RPMI8226 (cell line): ENCODE results near the gene FANCE.

Source experiments
- DNase-seq: peaks from one replicate; pipeline ENCODE4 v3.0.0-alpha.2; 2015

The FANCE gene, protein sequence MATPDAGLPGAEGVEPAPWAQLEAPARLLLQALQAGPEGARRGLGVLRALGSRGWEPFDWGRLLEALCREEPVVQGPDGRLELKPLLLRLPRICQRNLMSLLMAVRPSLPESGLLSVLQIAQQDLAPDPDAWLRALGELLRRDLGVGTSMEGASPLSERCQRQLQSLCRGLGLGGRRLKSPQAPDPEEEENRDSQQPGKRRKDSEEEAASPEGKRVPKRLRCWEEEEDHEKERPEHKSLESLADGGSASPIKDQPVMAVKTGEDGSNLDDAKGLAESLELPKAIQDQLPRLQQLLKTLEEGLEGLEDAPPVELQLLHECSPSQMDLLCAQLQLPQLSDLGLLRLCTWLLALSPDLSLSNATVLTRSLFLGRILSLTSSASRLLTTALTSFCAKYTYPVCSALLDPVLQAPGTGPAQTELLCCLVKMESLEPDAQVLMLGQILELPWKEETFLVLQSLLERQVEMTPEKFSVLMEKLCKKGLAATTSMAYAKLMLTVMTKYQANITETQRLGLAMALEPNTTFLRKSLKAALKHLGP

DNA sequence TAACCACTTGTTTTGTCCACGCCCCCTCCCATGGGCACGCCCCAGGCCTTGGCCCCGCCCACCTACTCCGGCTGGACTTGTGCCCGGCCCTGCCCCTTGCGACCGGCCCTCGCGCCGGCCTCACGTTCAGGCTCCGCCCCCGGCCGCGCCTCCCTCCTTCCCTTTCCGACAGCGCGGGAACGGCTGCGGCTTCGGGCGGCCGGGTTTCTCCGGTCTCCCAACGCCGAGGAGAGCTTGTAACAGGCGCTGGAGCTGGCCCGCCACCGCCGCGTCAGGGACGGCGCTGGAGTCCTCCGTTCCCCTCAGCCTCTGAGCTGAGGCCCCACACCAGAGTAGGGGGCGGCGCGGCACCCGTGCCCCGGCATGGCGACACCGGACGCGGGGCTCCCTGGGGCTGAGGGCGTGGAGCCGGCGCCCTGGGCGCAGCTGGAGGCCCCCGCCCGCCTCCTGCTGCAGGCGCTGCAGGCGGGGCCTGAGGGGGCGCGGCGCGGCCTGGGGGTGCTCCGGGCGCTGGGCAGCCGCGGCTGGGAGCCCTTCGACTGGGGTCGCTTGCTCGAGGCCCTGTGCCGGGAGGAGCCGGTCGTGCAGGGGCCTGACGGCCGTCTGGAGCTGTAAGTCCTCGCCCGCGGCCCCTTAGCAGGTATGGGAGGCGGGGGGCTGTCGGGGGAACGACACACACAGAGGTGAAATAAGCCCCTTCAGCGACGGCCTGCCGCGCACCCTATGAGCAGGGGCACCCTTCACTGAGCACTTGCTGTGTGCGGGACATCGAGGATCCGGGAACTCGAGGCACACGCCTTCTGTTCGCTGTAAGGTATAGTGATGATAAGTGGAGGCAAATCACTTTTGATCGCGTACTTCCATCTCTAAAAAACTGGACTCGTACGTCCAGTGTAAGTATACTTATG lies at the start of gene FANCE:
FANCE (plus strand) TSS at position 156 of the 908 bp plus-strand sequence; CDS start at position 364, 208 bp downstream.
- DNase-seq = peak; percentile 94

DNA sequence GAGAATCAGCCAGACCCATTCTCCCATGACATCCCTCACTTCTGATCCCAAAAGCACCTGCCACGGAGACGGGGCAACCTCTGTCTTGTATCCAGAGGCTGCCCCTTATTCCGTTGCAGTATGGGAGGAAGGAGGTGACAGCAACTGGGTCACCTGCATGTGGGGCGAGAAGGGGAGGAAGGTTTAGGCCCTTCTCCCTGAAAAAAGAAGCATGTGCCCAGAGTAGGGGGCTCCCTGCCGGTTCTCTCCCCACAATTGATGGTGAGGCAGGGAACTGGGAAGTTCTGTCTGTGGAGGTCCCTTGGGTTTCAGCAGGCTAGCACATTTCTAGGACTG lies 49.3 kb upstream of the FANCE start:
- no peak for DNase-seq

- no peak for DNase-seq
Measured at GRCh38 chr6:35403544-35404442, 48.3 kb upstream of the FANCE start.

DNA sequence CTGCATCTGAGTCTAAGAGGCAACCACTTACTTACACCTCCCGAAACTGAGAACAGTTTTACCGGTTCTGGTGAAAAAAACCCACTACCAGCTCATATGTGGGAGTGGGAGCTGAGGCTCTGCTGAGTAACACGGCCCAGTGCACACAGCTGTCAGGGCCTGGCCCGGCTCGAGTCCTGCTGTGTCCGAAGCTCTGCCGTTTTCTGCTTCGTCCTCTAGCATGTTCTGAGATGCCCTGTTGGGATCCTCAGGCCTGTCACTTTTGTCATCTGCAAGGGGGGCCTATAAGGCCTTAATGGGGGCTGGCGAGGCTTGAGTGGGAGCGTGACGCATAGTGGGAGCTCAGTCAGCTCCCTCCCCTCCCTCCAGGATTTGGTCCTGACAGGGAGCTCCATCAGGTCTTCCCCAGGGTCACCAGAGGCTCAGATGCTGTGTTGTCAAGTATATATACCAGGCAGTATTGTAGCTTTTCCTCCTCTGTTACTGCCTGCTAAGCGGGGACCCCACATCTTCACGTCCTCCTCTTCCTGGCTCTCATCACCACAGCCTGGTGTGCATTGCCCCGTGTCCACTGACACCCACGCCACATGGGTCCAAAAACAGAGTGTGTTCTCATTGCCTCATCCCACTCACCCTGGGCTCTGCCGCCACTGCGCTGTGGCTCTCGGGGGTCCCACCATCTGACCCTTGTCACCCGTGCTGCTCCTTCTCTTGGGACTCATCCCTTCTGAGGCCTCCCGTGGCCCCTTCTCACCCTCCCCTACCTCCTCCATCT lies 45.2 kb upstream of the FANCE start:
- no peak for DNase-seq

DNA sequence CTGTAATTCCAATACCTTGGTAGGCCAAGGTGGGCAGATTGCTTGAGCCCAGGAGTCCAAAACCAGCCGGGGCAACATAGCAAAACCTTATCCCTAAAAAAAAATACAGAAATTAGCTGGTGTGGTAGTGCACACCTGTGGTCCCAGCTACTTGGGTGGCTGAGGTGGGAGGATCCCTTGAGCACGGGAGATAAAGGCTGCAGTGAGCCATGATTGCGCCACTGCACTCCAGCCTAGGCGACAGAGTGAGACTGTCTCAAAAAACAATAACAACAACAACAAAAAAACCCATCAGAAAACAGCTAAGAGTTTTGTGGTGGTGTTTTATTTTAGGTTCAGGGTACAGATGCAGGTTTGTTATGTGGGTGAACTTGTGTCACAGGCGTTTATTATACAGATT lies 42.9 kb upstream of the FANCE start:
- DNase-seq = no peak

- DNase-seq = no peak
Measured at GRCh38 chr6:35410131-35410530, 42.0 kb upstream of the FANCE start.

DNA sequence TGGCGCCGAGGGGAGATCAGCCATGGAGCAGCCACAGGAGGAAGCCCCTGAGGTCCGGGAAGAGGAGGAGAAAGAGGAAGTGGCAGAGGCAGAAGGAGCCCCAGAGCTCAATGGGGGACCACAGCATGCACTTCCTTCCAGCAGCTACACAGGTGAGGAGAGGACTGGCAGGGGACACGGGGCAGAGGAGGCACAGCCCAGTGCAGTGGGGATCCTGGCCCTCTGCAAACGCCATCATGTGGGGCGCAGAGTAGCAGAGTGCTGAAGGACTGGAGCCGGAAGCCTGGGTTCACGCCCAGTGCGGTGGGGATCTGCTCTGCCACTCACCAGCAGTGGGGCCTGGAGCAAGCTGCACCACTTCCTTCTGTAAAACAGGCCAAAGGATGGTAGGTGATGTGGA lies 41.1 kb upstream of the FANCE start:
- DNase-seq = no peak

DNA sequence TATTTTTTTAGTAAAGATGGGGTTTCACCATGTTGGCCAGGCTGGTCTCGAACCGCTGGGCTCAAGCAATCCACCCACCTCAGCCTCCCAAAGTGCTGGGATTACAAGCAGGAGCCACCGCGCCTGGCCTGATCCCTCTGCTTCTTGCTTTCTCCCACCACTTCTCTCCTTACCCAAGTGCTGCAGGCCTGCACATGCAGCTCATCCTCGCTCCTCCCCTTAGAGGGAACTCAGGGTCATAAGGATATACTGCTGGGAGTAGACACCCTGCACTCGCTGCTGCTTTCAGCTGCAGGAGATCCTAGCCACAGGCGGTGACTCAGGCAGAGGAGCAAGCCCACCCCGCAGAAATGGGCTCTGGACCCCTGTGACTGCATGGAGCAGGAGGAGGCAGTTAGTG lies 40.0 kb upstream of the FANCE start:
- no peak for DNase-seq

- no peak for DNase-seq
Measured at GRCh38 chr6:35413911-35414310, 38.2 kb upstream of the FANCE start.

DNA sequence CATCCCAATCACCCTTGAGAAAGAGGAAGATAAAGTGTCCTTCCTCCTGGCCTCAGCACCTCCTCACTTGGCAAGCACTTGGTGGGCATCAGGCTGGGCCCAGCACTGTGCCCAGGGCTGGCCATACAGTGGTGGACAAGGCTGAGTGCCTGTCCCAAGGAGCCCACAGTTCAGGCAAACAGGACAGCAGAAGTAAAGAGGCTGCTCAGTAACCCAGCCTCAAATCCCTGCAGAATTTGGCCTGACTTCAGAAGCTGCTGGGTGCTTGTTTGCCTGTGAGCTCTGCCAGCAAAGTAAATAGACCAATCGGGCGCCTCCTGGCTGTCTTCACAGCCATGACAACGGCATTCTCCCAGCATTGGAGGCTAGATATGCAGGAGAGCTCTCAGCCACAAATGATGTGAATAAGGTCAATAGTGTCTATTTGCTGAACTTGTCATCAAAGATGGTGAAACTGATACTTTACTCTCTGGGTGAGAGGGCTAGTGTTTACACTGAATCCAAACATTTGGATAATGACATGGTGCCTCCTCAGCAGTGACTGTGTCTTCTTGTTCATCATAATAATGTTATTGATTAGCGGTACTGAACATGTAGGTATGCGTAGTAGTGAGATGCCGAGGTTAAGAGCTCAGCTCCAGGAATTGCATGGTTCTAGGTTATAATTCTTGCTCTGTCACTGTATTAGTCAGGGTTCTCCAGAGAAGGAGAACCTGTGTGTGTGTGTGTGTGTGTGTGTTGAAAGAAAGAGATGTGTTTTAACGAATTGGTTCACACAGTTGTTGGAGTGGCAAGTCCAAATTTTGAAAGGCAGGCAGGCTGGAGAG lies 36.9 kb upstream of the FANCE start:
- peak; percentile 31 for DNase-seq

DNA sequence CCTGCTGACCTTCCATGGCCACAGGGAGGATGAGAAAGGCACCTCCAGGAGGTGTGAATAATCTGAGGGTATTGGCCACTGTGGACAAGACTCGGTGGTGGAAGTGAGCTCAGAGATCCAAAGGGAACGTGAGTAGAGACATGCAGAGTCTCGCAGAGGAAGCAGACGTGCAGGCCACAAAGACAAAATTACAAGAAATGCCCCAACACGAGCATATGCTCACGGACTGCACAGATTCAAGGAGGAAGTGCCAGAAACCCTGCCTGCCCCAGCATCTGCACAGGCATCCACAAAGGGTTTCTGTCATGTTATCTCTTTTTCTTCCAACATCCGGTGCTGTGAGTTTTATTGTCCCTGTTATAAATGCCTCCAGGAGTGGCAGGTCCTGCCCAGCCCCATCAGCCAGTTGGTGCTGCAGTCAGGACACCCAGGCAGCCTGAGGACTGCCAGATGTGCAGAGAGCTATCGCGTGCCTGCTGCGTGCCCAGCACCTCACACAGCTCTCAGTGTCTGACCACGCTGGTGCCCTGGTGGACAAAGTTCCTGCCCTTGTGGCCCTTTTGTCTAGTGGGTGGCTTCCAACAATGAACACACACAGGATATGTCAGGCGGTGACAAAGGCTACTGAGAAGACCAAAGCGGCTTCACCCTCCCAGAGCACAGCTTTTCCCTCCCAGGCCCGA lies 34.0 kb upstream of the FANCE start:
- DNase-seq = no peak

GRCh38 chr6:35419417-35419816 lies 32.7 kb upstream of the FANCE start:
- DNase-seq = no peak

DNA sequence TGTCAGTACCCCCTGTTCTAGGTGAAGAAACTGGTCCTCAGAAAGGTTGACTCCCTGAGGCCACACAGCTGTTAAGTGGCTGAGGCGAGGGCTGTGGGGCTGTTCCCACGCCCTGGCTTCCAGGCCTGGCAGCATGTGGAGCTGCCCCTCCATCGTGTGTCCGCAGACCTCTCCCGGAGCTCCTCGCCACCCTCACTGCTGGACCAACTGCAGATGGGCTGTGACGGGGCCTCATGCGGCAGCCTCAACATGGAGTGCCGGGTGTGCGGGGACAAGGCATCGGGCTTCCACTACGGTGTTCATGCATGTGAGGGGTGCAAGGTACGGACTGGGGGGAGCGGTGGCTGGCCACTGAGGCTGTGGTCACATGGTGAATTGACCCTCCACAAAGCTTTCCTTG lies 32.2 kb upstream of the FANCE start:
- no peak for DNase-seq

DNA sequence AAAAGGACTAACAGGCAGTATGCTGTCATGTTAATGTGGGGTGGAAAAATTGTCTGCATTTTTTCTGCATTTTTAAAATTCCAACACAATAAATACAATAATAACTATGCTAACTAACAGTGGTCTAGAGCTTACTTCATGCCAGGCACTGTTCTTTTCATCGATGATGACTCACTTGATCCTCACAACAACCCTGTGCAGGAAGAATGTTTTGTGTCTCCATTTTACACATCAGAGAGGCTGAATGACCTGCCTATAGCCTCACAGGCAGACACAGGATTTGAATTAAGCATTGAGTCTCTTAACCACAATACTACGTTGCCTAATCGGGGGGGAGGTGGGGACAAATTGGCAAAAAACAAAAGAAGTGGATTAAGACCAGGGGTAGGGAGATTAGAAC lies 26.9 kb upstream of the FANCE start:
- no peak for DNase-seq

GRCh38 chr6:35426074-35426473 lies 26.1 kb upstream of the FANCE start:
- DNase-seq = peak; percentile 52

- no peak for DNase-seq
Measured at GRCh38 chr6:35427435-35427834, 24.7 kb upstream of the FANCE start.

- no peak for DNase-seq
Measured at GRCh38 chr6:35427851-35428321, 24.3 kb upstream of the FANCE start.

GRCh38 chr6:35428421-35429149 lies 23.6 kb upstream of the FANCE start:
- DNase-seq = no peak

DNA sequence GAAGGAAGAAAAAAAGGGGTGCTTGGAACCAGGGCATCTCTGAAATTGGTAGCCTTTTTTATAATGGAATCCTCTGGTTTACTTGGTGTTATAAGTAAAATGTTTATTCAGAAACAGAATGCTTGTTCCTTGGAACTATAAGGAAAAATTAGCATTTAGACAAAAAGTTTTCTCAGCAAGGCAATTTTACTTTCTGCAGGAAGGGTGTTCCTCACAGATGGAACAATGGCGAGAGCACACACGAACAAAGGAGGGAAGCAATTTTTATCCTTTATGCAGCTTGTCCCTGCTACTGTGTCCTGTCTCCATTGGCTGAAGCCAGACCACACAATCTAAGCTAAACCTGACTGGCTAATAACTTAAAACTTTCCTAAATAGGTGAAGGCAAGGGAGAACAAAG lies 22.7 kb upstream of the FANCE start:
- DNase-seq = no peak

GRCh38 chr6:35432291-35432690 lies 19.8 kb upstream of the FANCE start:
- no peak for DNase-seq
